HEK293T (cell line): ENCODE results near the gene MINAR2.

Experiments
- BHLHE40 ChIP-seq: fragments of 450-650 bp; IDR thresholded peaks from 2 replicates; pipeline ENCODE4 v1.6.1; 2016; ENCODE audit warnings: mild to moderate bottlenecking, moderate library complexity, borderline replicate concordance
- FOXK2 ChIP-seq: fragments of 450-650 bp; IDR thresholded peaks from 2 replicates; pipeline ENCODE4 v1.6.1; 2016; ENCODE audit warnings: mild to moderate bottlenecking
- LEF1 ChIP-seq: fragments of 450-650 bp; IDR thresholded peaks from 2 replicates; pipeline ENCODE4 v1.6.1; 2017; ENCODE audit warnings: mild to moderate bottlenecking, borderline replicate concordance
- NFRKB ChIP-seq: fragments of 450-650 bp; IDR thresholded peaks from 2 replicates; pipeline ENCODE4 v1.6.1; 2016; ENCODE audit warnings: mild to moderate bottlenecking, moderate library complexity
- SP1 ChIP-seq: fragments of 450-650 bp; IDR thresholded peaks from 2 replicates; pipeline ENCODE4 v1.6.1; 2017
- SUZ12 ChIP-seq: fragments of 450-650 bp; IDR thresholded peaks from 2 replicates; pipeline ENCODE4 v1.6.1; 2016; ENCODE audit warnings: mild to moderate bottlenecking

DNA sequence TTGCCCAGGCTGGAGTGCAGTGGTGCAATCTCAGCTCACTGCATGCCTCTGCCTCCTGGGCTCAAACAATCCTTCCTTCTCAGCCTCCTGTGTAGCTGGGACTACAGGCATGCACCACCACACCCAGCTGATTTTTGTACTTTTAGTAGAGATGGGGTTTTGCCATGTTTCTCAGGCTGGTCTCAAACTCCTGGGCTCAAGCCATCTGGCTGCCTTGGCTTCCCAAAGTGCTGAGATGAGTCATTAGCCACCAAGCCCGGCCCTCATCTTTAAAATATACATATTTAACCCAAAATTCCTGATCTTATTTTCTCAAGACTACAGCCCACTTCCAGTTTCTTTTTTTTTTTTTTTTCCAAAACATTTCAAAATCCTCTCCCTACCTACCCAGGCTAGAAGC, 31.7 kb upstream of the MINAR2 start:
- no peak for TF ChIP-seq NFRKB
- no peak for TF ChIP-seq BHLHE40
- TF ChIP-seq SP1 = no peak
- TF ChIP-seq LEF1 = no peak
- no peak for TF ChIP-seq FOXK2
- no peak for TF ChIP-seq SUZ12
